Osteoblast (primary cell): Measurements from ENCODE around the gene CDH22. TPM values are rescaled to one million over a fixed set of nuclear protein-coding genes. Genes with fewer than 3 reads are reported as not detected.

Experiments used
- DNase-seq: peaks from one replicate; pipeline ENCODE4 v3.0.0; 2011; ENCODE audit warnings: low spot score, mixed read lengths; ENCODE audit not compliant: insufficient read length; ENCODE audit errors: missing footprints
- H2AFZ ChIP-seq: 2 replicates; pipeline ENCODE4 v1.6.0; 2011; ENCODE audit warnings: mild to moderate bottlenecking, low read length
- H3K27ac ChIP-seq: 2 replicates; pipeline ENCODE4 v1.5.1; 2011; ENCODE audit warnings: mild to moderate bottlenecking, low read depth, low read length, moderate library complexity
- H3K27me3 ChIP-seq: 2 replicates; pipeline ENCODE4 v1.6.0; 2012; ENCODE audit warnings: mild to moderate bottlenecking, control low read depth, inconsistent platforms, low read length, moderate library complexity; ENCODE audit not compliant: insufficient read depth
- H3K36me3 ChIP-seq: 2 replicates; pipeline ENCODE4 v1.5.1; 2011; ENCODE audit warnings: mild to moderate bottlenecking, low read length, control low read depth, moderate library complexity; ENCODE audit not compliant: insufficient read depth
- H3K4me1 ChIP-seq: 2 replicates; pipeline ENCODE4 v1.5.1; 2011; ENCODE audit warnings: mild to moderate bottlenecking, low read length, control low read depth, moderate library complexity; ENCODE audit not compliant: insufficient read depth
- H3K4me2 ChIP-seq: 2 replicates; pipeline ENCODE4 v1.6.0; 2011; ENCODE audit warnings: mild to moderate bottlenecking, low read length; ENCODE audit not compliant: insufficient read depth
- H3K4me3 ChIP-seq: fragments of 200-600 bp; sonication (generic); 3 replicates; pipeline ENCODE4 v1.5.1; 2012; ENCODE audit warnings: mild to moderate bottlenecking, low read length, inconsistent platforms; ENCODE audit not compliant: insufficient read depth
- H3K79me2 ChIP-seq: 2 replicates; pipeline ENCODE4 v1.6.0; 2012; ENCODE audit warnings: mild to moderate bottlenecking, low read length, control low read depth, inconsistent platforms; ENCODE audit not compliant: insufficient read depth
- H3K9me3 ChIP-seq: 2 replicates; pipeline ENCODE4 v1.5.1; 2011; ENCODE audit warnings: low read depth, low read length, control low read depth
- H4K20me1 ChIP-seq: 2 replicates; pipeline ENCODE4 v1.6.0; 2012; ENCODE audit warnings: mild to moderate bottlenecking, low read length, control low read depth; ENCODE audit not compliant: insufficient read depth
- CTCF ChIP-seq: IDR thresholded peaks from 2 replicates; pipeline ENCODE4 v1.5.1; 2011; ENCODE audit warnings: mild to moderate bottlenecking, low read depth, low read length, moderate library complexity; ENCODE audit errors: extremely low read depth
- total RNA-seq: library from RNA; depleted of rRNA; stranded (reverse); fragments of >200 nt; gene quantifications from 2 replicates; pipeline ENCODE4 v1.2.3, GENCODE V29; 2012

Gene CDH22
- total RNA-seq, 1 donor = not detected

GRCh38 chr20:46156065-46156464 is 152.2 kb downstream of the CDH22 start:
- TF ChIP-seq CTCF = no peak
- H2AFZ ChIP-seq = no peak overlapping the region

GRCh38 chr20:46154796-46155195 is 153.5 kb downstream of the CDH22 start:
- H3K27me3 ChIP-seq = peaks cover 24% of the 10 kb centered on the region
- H3K27ac ChIP-seq = no peak overlapping the region
- no peaks in the 10 kb centered on the region for H4K20me1 ChIP-seq
- H3K79me2 ChIP-seq = no peaks in the 10 kb centered on the region
- H3K4me2 ChIP-seq = no peak overlapping the region
- no peaks in the 10 kb centered on the region for H3K36me3 ChIP-seq
- H3K9me3 ChIP-seq = no peaks in the 10 kb centered on the region
- H3K4me1 ChIP-seq = no peaks in the 10 kb centered on the region
- H2AFZ ChIP-seq = no peak overlapping the region
- peak; percentile 32 for DNase-seq
- TF ChIP-seq CTCF = no peak
- H3K4me3 ChIP-seq = no peak overlapping the region

More at GRCh38 chr20:46156065-46156464, 152.2 kb downstream of the CDH22 start:
- Histone ChIP-seq H4K20me1 (no peaks in the 10 kb centered on the region), H3K4me3 (no peak overlapping the region), H3K36me3 (no peaks in the 10 kb centered on the region), H3K4me2 (no peak overlapping the region), H3K27me3 (peaks cover 24% of the 10 kb centered on the region), H3K9me3 (no peaks in the 10 kb centered on the region), H3K79me2 (no peaks in the 10 kb centered on the region), H3K27ac (no peak overlapping the region), H3K4me1 (no peaks in the 10 kb centered on the region)
- no peak for DNase-seq

- no peaks in the 10 kb centered on the region for H3K36me3 ChIP-seq
- peaks cover 22% of the 10 kb centered on the region for H3K27me3 ChIP-seq
- no peaks in the 10 kb centered on the region for H3K4me1 ChIP-seq
- H3K4me2 ChIP-seq = no peak overlapping the region
- no peak overlapping the region for H2AFZ ChIP-seq
- TF ChIP-seq CTCF = no peak
- no peaks in the 10 kb centered on the region for H3K79me2 ChIP-seq
- H4K20me1 ChIP-seq = no peaks in the 10 kb centered on the region
- DNase-seq = peak; percentile 44
- H3K9me3 ChIP-seq = no peaks in the 10 kb centered on the region
- no peak overlapping the region for H3K4me3 ChIP-seq
- no peak overlapping the region for H3K27ac ChIP-seq
Measured at GRCh38 chr20:46154305-46154704, 154.0 kb downstream of the CDH22 start.

DNA sequence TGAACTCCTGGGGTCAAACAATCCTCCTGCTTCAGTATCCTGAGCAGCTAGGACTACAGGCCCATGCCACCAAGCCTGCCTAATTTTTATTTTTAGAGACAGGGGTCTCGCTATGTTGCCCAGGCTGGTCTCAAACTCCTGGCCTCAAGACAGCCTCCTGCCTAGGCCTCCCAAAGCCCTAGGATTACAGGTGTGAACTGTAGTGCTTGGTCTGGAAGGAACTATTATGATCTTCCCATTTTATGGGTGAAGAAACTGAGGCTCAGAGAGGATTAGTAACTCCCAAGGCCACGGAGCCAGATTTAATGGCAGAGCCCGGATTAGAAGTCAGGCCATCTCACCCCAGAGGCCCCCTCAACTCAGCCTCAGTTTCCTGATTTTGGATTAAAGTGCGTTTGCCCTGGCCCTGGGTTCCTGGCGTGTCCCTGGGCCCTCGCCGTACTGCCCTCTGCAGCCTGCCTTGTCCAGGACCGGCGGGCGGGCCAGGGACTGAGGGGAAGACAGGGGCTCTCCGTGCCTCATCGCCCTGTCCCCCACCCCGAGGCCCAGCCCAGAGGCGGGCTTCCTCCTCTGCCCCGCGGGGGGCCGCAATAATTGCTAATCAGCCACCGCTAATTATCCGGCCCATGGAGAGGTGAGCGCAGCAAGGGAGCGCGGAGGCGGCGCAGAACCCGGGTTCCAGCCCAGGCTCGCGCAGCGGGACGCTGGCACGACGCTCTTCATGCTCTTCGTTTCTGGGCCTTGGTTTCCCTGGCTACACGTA is 155.3 kb downstream of the CDH22 start:
- Histone ChIP-seq H3K36me3 (no peaks in the 10 kb centered on the region), H3K79me2 (no peaks in the 10 kb centered on the region), H3K4me3 (no peak overlapping the region), H2AFZ (no peak overlapping the region), H3K27me3 (peaks cover 16% of the 10 kb centered on the region), H3K27ac (no peak overlapping the region), H3K4me1 (no peaks in the 10 kb centered on the region), H3K9me3 (no peaks in the 10 kb centered on the region), H4K20me1 (no peaks in the 10 kb centered on the region), H3K4me2 (no peak overlapping the region)
- no peak for TF ChIP-seq CTCF
- peak; percentile 57 for DNase-seq
